ENCODE data around the gene VNN1. TPM values are rescaled to one million over a fixed set of nuclear protein-coding genes. Genes with fewer than 3 reads are reported as not detected.

The VNN1 gene
- total and polyA plus RNA-seq, 7 donors: 0.06 to 0.62 (median 0.32) TPM

DNA sequence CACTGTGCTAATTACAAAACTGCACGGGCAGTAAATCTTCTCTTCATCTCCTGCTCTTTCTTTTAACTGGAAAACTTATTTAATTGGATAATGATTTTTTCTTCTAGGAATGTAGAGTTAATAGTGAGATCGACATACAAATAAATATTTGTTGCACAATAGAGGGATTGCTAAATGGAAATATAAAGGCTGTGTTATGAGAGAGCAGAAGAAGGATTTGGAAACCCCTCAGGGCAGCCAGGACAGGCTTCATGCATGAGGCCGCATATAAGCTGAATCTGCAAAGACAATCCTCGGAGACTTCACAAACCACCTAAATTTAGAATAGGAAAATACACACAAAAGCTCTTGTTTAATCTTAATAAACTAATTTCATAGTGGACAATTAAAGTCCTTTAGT, 51.9 kb downstream of the VNN1 start:
- TF ChIP-seq, protein P1, sequence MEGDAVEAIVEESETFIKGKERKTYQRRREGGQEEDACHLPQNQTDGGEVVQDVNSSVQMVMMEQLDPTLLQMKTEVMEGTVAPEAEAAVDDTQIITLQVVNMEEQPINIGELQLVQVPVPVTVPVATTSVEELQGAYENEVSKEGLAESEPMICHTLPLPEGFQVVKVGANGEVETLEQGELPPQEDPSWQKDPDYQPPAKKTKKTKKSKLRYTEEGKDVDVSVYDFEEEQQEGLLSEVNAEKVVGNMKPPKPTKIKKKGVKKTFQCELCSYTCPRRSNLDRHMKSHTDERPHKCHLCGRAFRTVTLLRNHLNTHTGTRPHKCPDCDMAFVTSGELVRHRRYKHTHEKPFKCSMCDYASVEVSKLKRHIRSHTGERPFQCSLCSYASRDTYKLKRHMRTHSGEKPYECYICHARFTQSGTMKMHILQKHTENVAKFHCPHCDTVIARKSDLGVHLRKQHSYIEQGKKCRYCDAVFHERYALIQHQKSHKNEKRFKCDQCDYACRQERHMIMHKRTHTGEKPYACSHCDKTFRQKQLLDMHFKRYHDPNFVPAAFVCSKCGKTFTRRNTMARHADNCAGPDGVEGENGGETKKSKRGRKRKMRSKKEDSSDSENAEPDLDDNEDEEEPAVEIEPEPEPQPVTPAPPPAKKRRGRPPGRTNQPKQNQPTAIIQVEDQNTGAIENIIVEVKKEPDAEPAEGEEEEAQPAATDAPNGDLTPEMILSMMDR (IDR thresholded peaks at IDR 0.05): no peak
- WGBS, 3 donors: 75 to 85% (median 75%) methylated on average over 4 of the region's 4 CpGs
- ATAC-seq (no peak), DNase-seq (no peak)
- Histone ChIP-seq H3K9me3 (no peaks in the 10 kb centered on the region), H3K4me3 (no peak overlapping the region), H3K4me1 (no peaks in the 10 kb centered on the region), H3K27me3 (ENCODE audit: insufficient read depth in 3 of 3, low read length in 2 of 3) (no peaks in the 10 kb centered on the region), H3K36me3 (ENCODE audit: insufficient read depth in 1 of 2, low read depth in 1 of 2) (no peaks in the 10 kb centered on the region), H3K27ac (no peak overlapping the region)
- intact Hi-C loops (cut with DNase I): no loop called here

DNA sequence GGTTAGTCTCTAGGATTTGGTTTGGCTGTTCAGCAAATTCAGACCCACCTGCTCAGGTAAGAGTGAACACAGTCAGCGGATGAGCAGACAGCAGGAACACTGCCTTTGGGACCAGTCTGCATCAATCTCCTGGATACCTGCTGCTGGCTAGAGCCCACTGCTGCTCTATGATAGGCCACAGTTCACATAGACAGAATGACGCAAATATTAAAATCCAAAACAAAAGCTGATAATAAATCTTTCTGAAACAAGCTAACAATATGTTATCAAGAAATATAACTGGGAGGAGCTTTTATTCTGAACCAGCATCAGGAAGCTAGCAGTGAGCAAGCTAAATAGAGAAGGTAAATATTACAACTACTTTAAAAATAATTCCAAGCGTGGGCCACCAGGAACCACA, 54.8 kb downstream of the VNN1 start, which contains the start of gene TAAR1:
Gene TAAR1, minus strand, starts transcription at position 101 of the 400 bp plus-strand sequence. CDS start 13,179 bp downstream, outside the sequence.
- ATAC-seq (no peak), DNase-seq (no peak)
- TF ChIP-seq, protein P1 (IDR thresholded peaks at IDR 0.05): no peak
- Histone ChIP-seq H3K4me1 (no peaks in the 10 kb centered on the region), H3K27ac (no peak within 1 kb of the TSS), H3K4me3 (no peak within 1 kb of the TSS), H3K27me3 (ENCODE audit: insufficient read depth in 3 of 3, low read length in 2 of 3) (no peaks in the 10 kb centered on the region), H3K36me3 (ENCODE audit: insufficient read depth in 1 of 2, low read depth in 1 of 2) (no peaks in the 10 kb centered on the region), H3K9me3 (no peaks in the 10 kb centered on the region)
- intact Hi-C loops (cut with DNase I): no loop called here
- 76 to 89% (median 85%) methylated on average over 3 of the region's 3 CpGs for WGBS, 3 donors

DNA sequence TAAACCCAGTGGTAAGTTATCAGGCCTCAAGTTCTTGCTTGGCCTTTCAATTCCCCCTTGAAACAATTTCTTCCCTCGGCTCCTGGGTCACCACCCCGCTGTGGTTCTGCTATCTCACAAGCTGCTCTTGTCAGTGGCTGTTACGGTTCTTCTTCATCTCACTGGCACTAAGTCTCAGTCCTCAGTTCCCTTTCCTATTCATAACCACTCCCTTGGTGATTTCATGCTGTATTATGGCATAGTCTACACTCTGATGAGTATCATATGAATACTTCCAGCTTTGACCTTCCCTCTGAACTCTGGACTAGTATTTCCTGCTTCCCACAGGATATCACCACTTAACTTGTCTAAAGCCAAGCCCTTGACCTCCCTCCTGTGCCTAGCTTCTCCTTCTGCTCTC, 62.8 kb downstream of the VNN1 start:
- no peak overlapping the region for H3K4me3 ChIP-seq
- H3K36me3 ChIP-seq (ENCODE audit: insufficient read depth in 1 of 2, low read depth in 1 of 2): no peaks in the 10 kb centered on the region
- intact Hi-C loops (cut with DNase I): no loop called here
- DNase-seq: no peak
- H3K4me1 ChIP-seq: no peaks in the 10 kb centered on the region
- ATAC-seq: no peak
- WGBS, 3 donors: 73 to 78% (median 75%) methylated on average over 3 of the region's 3 CpGs
- H3K9me3 ChIP-seq: no peaks in the 10 kb centered on the region
- no peak overlapping the region for H3K27ac ChIP-seq
- no peaks in the 10 kb centered on the region for H3K27me3 ChIP-seq (ENCODE audit: insufficient read depth in 3 of 3, low read length in 2 of 3)
- TF ChIP-seq, protein P1 (IDR thresholded peaks at IDR 0.05): no peak

DNA sequence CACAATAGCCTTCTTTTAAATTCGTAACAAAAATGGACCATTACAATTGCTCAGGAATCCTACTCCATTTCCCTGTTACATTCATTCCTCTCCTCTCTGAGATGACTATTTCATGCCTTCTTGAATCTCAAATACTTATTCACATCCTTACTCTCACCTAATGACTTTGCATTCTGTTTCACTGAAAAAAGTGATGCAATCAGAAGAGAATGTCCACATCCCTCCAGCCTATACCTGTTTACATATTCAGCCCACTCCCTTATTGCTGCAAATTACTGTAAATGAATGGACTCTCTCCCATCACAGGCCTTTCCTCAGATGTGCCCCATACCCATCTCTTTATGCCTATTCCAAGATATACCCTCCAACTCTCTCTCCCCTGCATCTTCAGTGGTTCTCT, 63.4 kb downstream of the VNN1 start:
- Histone ChIP-seq H3K27me3 (ENCODE audit: insufficient read depth in 3 of 3, low read length in 2 of 3) (no peaks in the 10 kb centered on the region), H3K9me3 (no peaks in the 10 kb centered on the region), H3K36me3 (ENCODE audit: insufficient read depth in 1 of 2, low read depth in 1 of 2) (no peaks in the 10 kb centered on the region), H3K27ac (no peak overlapping the region), H3K4me1 (no peaks in the 10 kb centered on the region), H3K4me3 (no peak overlapping the region)
- WGBS, 3 donors: 61 to 78% (median 67%) methylated on average over 1 of the region's 1 CpG
- intact Hi-C loops (cut with DNase I): no loop called here
- ATAC-seq: no peak
- TF ChIP-seq, protein P1 (IDR thresholded peaks at IDR 0.05): no peak
- DNase-seq: no peak

DNA sequence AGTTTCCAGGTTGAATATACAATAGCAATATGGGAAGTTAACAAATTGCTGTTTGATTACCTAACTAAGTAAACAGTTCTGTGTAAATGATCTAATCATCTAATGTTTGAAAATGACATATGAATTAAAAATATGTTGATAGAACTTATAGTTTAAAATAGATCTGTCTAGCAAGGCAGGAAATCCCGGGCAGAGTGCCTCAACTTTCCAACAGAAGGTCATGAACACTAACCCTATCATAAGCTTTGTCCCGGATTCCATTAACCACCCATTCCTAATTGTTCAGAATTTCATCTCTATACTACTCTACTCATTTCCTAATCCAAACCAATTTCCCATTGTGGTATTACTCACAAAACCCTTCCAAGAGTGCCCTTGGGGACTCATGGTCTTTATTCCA, 65.0 kb downstream of the VNN1 start:
- H3K27ac ChIP-seq: no peak overlapping the region
- intact Hi-C loops (cut with DNase I): no loop called here
- H3K27me3 ChIP-seq (ENCODE audit: insufficient read depth in 3 of 3, low read length in 2 of 3): no peaks in the 10 kb centered on the region
- ATAC-seq (no peak), DNase-seq (no peak)
- no peak overlapping the region for H3K4me3 ChIP-seq
- TF ChIP-seq, protein P1 (IDR thresholded peaks at IDR 0.05): no peak
- no peaks in the 10 kb centered on the region for H3K9me3 ChIP-seq
- no peaks in the 10 kb centered on the region for H3K4me1 ChIP-seq
- H3K36me3 ChIP-seq (ENCODE audit: insufficient read depth in 1 of 2, low read depth in 1 of 2): no peaks in the 10 kb centered on the region
- WGBS, 3 donors: 65 to 78% (median 73%) methylated on average over 2 of the region's 2 CpGs
